Epithelial cell of prostate (primary cell): Measurements from ENCODE around the gene ZNF462.
"Not testable (repeated sequence)": the region's sequence is repeated elsewhere in the genome, so short reads cannot be mapped to it uniquely, and the experiment has no call there.

ENCODE experiments used
- DNase-seq: peaks from one replicate; pipeline ENCODE4 v3.0.0-alpha.2; 2011; ENCODE audit warnings: low read depth, low spot score
- H3K27ac ChIP-seq: fragments of 450-650 bp; 2 replicates; pipeline ENCODE4 v1.5.1; 2017; ENCODE audit warnings: mild to moderate bottlenecking

Gene ZNF462, protein sequence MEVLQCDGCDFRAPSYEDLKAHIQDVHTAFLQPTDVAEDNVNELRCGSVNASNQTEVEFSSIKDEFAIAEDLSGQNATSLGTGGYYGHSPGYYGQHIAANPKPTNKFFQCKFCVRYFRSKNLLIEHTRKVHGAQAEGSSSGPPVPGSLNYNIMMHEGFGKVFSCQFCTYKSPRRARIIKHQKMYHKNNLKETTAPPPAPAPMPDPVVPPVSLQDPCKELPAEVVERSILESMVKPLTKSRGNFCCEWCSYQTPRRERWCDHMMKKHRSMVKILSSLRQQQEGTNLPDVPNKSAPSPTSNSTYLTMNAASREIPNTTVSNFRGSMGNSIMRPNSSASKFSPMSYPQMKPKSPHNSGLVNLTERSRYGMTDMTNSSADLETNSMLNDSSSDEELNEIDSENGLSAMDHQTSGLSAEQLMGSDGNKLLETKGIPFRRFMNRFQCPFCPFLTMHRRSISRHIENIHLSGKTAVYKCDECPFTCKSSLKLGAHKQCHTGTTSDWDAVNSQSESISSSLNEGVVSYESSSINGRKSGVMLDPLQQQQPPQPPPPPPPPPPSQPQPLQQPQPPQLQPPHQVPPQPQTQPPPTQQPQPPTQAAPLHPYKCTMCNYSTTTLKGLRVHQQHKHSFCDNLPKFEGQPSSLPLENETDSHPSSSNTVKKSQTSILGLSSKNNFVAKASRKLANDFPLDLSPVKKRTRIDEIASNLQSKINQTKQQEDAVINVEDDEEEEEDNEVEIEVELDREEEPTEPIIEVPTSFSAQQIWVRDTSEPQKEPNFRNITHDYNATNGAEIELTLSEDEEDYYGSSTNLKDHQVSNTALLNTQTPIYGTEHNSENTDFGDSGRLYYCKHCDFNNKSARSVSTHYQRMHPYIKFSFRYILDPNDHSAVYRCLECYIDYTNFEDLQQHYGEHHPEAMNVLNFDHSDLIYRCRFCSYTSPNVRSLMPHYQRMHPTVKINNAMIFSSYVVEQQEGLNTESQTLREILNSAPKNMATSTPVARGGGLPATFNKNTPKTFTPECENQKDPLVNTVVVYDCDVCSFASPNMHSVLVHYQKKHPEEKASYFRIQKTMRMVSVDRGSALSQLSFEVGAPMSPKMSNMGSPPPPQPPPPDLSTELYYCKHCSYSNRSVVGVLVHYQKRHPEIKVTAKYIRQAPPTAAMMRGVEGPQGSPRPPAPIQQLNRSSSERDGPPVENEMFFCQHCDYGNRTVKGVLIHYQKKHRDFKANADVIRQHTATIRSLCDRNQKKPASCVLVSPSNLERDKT (N-terminal part only)

DNA sequence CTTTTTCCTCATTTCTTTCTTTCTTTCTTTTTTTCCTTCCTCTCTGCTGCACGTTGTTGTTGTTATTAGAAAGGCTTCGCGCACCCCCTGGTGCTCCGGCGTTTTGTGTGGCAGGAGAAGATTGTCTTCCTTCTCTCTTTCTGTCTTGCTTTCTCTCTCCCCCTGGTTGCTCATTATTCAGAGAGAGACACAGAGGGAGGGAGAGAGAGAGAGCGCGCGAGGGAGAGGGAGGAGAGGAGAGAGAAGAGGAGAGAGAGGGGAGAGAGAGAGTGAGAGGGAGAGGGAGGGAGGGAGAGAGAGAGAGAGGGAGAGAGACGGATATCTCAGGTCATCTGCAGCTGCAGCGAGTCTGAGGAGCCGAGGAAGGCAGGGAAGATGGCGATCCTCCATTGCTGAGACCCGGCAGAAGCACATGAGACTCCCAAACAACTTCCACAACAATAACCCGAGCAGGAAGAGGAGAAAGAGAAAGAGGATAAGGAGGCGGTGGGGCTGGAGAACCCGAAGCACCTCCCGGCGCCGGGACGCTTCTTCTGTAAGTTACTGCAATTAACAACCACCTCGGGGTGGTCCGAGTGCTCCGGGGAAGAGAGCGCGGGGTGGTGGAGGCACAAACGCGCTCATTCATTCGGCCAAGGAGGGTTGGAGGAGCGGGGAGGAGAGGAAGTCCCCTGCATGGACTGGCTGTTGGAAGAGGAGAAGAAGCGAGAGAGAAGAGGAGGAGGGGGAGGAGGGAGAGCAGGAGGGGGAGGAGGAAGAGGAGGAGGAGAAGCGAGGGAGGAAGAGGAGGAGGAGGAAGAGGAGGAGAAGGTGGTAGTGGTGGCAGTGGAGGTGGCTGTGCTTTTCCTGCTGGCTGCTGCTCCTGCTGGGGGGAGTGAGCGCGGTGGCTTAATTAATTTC, at the start of gene ZNF462:
Gene ZNF462 (plus strand): TSS at position 346 of the 900 bp plus-strand sequence. CDS start 60,218 bp downstream, outside the sequence.
- peak; percentile 34 for DNase-seq

DNA sequence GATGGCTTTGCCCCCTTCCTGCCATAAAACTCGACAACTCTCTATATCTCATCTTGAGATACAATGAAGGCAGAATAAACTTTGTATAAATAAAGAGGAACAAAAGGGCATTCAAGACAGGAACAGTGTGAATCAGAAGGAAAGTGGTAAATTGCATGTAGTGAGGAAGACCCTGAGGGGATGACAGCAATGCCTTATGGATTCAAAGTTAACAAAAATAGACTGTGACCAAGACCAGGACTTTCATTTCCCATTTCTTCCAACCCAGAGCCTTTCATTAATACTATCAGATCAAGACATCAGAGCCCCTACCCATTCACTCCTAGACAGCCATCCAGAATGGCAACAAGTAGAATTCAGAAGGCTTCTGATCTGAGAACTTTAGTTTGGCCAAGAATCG, 46.4 kb upstream of the ZNF462 start:
- DNase-seq = no peak
- no peak overlapping the region for H3K27ac ChIP-seq

More for the DNA sequence above, at the start of gene ZNF462:
- H3K27ac ChIP-seq = peak within 1 kb of the TSS; percentile 85

DNA sequence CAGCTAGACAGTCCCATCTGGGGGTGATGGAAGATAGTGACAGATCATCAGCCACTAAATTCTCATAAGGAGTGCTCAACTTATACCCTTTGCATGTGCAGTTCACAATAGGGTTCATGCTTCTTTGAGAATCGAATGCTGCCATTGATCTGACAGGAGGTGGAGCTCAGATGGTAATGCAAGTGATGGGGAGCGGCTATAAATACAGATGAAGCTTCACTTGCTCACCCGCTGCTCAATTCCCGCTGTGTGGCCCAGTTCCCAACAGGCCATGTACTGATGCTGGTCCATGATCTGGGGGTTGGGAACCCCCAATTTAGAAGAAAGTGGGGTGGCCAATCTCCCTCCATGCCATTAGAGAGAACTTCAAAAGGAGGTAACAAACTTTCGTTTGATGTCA, 44.9 kb upstream of the ZNF462 start:
- DNase-seq = no peak
- no peak overlapping the region for H3K27ac ChIP-seq

DNA sequence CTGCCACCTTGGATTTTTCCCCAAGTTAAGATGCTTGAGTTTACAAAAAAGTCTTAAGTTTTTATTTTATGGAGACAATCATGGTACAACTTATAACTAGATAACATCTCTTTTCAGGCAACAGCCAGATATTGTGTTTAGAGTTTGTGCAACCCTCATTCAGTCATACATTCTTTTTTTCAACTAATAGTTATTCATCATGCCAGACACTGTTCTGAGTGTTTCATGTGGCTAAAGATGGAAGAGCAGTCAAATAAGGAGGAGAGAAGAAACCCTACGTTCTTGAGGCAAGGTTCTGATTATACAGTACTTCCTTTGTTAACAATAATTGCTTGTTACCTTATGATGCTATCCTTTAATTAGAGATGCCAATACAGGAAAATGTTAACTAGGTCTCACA, 42.1 kb upstream of the ZNF462 start:
- DNase-seq = no peak
- no peak overlapping the region for H3K27ac ChIP-seq

DNA sequence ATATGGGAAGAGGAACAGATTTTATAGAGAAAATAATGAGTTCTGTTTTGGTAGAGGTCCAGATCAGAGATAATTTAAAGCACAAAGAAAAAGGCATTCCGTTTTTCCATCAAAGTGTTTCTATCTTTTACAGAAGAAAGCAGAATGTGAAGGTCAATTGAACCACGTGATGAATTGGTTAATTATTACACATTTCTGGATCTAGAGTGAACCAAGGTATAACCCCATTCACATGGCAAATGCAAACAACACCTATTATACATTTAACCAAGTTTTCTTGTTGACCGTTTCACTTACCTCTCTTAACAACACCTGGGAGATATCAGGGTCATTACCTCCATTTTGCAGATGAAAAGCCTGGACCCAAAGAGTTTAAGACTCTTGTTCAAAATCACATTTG, 34.9 kb upstream of the ZNF462 start:
- DNase-seq = no peak
- no peak overlapping the region for H3K27ac ChIP-seq

DNA sequence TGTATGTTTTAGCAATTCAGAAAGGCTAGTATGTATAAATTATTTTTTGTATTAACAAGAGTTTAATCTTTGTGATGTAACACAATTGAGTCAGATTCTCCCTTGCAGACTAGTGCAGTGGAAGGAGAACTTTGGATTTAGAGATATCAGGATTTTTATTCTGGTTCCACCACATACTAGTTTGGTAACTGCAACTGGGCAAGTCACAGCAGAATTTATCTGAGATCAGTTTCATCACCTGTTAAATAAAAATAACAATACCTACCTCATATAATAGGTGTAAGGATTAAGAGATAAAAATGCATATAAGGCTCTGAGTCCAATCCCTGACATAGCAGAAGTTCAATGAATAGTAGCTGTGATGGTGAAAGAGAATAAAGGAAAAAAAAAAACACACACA, 34.0 kb upstream of the ZNF462 start:
- no peak for DNase-seq
- no peak overlapping the region for H3K27ac ChIP-seq

DNA sequence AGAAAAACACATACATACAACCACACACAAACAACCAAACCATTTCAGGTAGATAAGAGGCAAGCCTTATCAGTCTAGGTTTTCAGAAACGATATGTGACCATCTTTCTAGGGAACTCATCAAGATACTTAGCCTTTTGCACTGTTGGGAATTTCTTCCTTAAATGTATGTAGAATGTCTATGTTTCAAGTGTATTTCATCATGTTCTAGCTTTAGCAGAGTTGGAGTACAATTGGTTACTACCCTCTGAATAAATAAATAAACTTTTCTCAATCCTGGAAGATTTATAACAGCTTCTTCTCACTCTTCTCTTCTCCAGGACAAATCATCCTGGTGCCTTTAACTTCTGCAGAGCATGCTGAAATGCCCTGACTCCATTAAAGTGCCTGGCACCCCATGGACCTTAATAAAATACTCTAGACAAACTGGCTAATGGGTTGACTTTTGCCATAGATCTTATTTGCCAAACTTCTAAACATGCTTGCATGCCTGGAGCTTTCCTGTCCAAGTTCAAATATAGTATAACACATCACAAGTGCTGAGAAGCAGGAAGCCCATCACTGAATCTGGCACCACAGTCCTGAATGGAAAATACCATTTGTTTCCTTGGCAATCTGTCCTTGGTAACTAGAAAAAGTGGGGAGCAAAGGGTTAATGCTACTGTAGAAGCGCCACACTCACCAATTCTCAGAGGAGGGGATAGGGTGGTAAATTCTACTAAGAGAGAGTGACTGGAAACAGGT, 33.1 kb upstream of the ZNF462 start:
- DNase-seq = no peak
- H3K27ac ChIP-seq = no peak overlapping the region

DNA sequence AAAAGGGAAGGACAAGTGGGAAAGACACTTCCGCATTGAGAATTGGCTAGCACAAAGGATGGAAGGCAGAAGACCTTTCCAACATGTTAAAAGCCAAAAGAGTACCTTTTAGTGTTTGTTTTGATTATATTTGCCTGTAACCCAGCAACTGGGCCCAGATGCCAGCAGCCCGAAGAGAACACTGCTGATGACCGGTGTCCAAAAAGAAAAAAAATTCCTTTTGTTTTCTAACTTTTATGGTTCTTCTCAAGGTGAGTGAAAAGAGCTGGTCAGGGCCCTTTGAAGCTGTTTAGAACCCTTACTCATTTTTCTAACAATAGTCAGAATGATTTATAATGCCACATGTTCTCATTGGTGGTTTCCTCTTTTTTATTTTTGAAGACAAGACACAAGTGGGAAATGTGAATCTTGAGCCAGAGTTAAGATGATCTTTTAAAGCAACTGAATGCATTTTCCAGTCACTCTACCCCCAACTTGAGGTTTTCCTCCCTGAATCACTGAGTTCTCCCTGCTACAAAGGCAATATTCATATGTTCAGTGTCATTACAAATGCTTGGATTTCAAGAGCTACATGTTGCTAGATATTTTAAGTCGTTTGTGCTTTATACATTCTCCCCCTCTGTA, 32.3 kb upstream of the ZNF462 start:
- H3K27ac ChIP-seq = no peak overlapping the region
- DNase-seq = no peak

DNA sequence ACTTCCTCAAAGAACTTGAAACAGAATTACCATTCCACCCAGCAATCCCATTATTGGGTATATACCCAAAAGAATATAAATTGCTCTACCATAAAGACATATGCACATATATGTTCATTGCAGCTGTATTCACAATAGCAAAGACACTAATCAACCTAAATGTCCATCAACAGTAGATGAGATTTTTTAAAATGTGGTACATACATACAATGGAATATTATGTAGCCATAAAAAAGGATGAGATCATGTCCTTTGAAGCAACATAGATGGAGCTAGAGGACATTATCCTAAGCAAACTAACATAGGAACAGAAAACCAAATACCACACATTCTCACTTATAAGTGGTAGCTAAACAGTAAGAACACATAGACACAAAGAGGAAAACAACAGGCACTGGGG, 28.1 kb upstream of the ZNF462 start:
- DNase-seq = no peak
- H3K27ac ChIP-seq = no peak overlapping the region

DNA sequence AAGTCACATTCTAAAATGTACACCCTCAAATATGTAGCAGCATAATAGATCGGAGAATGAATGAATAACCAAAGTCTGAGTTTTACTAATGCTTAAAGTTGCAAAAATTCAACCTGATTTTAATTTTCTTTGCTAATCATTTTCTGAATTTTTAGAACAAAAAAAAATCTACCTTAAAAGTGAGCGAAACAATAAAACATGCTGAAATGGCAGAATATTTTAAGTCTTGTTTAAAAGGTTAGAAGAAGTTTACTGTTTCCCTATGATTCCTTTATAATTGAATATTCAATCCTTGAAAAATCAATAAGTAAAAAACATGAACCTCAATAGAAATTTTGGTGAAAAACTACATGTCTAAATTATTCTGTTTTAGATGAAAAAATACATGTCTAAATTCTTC, 27.1 kb upstream of the ZNF462 start:
- no peak for DNase-seq
- H3K27ac ChIP-seq = no peak overlapping the region

DNA sequence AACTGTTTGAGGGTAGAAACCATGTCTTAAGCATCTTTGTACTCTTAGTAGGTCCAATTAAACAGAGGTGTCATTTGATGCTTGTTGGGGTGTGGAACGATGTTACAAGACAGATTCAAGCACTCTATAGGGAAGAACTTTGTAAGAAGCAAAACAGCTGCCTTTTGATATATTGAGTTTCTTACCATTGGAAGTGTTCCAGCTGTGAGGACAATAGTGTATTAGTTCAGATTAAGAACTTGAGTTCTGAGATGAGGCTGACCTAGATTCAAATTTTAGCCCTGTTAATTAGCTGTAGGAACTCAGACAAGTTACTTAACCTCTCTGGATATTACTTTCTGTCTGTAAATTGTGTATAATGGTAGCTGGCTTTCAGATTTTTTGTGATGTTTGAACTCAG, 19.6 kb upstream of the ZNF462 start:
- H3K27ac ChIP-seq = no peak overlapping the region
- DNase-seq = no peak

DNA sequence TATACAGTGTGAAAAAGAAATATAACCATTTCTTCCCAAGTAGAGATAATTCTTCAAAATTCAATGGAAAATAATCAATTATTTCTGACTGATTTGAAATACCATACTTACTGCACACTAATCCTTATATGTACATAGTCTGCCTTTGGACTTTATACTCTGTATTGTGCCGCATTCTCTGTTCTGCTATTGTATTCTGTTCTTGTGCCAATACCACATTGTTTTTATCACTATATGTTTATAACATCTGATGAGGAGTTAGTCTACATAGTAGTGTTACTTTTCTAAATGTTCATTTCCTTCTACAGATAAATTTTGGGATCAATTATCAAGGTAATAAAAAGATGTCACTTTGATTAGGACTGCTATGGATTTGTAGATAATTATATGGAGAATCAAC, 16.7 kb upstream of the ZNF462 start:
- no peak overlapping the region for H3K27ac ChIP-seq
- no peak for DNase-seq

DNA sequence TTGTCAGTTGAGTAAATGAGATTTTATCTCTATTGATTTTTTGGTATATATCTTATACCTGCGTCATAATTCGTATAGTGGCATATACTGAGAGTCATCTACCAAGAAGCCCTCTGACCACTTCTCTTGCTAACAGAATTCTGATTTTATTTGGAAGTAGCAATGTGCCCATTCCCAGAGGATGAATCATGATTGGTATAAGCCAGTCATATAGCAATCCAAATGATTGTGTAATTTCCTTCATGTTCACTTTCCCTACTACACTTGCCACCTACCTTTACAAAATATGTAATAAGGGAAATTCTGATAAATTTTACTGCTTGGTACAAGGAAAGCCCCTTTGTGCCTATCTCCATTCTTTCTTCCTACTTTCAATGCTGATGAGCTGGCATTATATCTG, 16.1 kb upstream of the ZNF462 start:
- H3K27ac ChIP-seq = no peak overlapping the region
- DNase-seq = no peak

DNA sequence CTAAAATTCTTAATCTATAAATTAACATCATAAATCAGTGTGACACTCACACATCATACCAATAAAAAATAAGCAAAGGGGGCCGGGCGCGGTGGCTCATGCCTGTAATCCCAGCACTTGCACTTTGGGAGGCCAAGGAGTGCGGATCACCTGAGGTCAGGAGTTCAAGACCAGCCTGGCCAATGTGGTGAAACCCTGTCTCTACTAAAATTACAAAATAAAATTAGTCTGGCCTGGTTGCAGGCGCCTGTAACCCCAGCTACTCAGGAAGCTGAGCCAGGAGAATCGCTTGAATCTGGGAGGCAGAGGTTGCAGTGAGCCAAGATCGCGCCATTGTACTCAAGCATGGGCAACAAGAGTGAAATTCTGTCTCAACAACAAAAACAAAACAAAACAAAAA, 11.3 kb upstream of the ZNF462 start:
- DNase-seq, H3K27ac ChIP-seq: not testable (repeated sequence)

DNA sequence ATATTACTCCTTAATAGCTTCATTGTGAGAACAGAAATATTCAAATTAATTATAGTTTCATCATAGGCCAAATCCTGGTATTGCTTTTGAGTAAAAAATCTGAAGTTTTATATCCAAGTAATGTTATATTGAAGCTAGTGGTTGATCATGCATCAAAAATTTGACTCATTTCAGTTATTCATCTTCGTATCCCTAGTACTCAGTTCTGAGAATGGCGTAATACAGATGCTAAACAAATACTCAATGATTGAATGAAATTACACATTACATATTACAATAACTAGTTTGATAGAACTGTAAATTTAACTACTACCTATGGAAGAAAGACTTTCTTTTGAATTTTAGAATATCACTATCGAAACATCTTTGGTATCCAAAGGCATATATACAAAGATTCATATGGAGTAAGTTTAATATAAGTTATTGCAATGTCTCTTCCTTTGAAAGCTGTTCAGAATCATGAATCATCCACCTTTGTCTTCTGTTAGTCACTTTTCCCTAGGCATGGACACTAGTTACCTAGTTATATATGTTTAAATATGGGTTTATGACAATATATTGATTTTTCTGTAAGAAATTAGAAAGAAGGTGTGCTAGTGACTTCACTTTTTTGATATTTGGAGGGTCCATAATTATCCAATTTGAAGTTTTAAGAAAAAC, 5.0 kb upstream of the ZNF462 start:
- no peak for DNase-seq
- H3K27ac ChIP-seq = peak overlapping the region; percentile 42

DNA sequence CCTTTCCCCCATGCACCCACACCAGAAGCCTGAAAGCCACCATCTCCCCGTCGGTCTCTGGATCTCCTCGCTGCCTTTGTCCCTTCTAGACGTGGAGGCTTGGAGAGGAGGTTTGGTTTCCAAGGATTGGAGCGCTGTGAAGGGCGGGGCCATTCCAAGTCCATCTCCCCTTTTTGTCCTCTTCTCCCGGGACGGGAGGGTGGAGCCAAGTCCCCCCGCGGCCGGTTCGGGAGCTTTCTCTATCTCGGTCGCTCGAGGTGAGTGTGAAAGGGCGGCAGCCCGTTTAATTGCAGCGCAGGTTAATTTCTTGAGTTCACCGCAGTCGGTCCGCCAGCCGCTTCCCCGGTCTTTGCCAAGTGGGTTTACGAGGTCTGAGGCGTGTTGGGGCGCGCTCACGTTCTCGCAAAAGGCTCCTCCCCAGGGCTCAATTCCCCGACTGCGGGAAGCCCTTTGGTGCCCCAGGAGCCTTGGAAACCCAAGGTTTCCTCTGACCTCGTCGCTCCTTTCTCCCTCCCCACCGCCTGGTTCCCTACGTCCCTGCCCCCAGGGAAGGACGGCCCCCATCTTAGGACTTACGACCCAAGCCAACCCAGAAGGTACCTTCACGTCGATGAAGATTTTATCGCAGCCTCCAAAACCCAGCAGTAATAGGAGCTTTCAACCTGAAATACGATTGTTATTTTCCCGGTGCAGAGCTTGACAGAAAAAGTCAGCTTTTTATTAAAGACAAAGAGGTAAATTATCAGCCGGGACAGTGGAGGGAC, 2.8 kb upstream of the ZNF462 start:
- peak; percentile 48 for DNase-seq

More for the DNA sequence above, 2.8 kb upstream of the ZNF462 start:
- H3K27ac ChIP-seq = peak overlapping the region; percentile 85
